NCI-H748 treated with DMSO at 0.1 percent for 48 hours (cell line): ENCODE results near the gene KCNA4.
A peak's percentile ranks its signal among the peaks of the same experiment; 100 is the strongest.
"Not testable (repeated sequence)": the region's sequence is repeated elsewhere in the genome, so short reads cannot be mapped to it uniquely, and the experiment has no call there.

Source experiments
- DNase-seq: peaks from one replicate; lab custom pipeline; 2025; lab: John Stamatoyannopoulos, UW

Gene KCNA4

DNA sequence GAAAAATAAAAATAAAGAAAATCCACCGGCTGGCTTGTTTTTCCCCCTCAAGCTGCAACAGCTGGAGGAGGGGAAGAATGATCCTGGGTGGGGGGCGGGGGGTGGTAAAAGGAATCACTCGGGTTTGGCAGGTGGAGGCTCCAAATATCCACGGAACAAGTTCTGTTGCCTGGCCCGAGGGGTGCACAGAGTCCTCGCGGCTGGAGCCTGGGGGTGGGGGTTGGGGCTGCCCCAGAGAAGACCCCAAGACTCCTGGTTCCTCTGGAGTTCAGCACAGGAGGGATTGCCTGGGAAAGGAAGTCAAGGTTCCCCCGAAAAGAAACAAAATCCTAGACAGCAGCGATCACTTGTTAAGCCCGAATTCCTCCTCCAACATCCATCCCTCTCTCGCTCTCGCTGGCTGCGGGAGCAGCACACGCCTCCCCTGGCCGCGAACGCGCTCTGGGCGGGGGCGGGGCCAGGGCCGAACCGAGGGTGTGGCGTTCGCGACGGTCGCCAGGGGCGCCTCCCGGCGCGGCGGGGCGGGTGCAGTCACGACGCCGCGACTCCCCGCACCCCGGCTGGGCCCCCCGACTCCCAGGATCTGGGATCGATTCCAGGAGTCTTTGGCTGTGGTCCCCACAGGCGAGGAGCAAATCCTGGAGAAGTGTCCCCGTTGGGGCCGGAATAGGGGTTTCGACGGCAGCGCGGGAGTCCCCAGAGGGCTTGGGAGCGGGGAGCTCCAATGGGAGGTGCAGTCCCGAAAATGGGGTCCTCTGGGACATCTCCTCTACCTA lies at the start of gene KCNA4:
KCNA4 (minus strand) TSS at position 443 of the 776 bp plus-strand sequence. CDS start 4,352 bp downstream, outside the sequence.
- peak; percentile 37 for DNase-seq

DNA sequence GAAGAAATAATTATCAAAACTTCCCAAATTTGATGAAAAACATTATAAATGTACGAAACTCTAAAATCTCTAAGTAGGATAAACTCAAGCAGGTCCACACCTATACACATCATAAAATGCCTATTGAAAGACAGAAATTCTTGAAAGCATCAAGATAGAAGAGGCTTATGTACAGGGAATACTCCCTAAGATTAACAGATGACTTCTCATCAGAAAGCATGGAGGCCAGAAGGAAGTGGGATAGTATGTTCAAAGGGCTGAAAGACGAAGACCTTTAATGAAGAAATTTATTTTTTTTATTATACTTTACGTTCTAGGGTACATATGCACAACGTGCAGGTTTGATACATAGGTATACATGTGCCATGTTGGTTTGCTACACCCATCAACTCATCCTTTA lies 45.3 kb upstream of the KCNA4 start:
- DNase-seq, result no peak

DNA sequence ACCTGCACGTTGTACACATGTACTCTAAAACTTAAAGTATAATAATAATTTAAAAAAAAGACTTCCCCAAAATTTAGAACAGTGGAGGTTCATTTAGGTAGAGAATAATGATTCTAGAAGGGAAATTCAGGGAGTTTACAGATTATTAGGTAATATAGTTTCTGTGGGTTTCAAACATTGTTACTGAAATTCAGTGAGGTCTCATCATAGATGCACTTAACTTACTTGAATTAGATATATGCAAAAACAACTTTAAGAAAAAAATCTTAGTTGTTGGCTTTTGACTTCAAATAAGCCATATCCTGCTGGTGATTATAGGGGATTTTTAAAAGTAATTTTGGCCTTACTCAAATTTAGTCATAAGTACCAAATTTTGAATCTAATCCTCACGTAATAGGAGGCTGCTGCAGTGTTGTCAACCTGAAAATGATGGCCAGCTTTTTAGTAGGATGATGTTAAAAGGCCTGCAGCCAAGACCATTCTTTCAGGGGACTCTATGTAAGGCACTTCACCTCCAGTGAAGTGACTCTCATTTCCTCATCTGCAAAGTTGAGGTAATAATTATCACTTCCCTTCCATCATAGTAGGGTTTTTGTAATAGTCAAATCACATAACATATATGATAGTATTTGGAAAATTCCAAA lies 42.5 kb upstream of the KCNA4 start:
- DNase-seq, result no peak

DNA sequence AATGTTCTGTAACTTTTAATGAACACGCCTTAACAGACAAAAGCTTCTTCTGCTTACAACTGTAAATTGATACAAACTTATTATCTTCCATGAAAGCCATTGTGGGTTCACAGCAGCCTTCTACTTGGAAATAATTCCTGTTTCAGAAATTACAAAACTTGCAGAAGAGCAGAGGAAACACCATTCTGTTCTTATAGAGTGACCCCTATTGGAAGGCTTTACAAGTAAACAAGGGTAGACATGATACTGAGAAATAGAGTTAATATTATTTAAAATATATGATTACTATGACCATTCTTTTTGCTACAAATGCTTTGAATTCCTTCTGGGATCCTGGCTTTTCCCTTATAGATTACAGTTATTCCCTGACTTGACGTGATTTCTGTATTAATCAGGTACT lies 32.4 kb upstream of the KCNA4 start:
- DNase-seq, result no peak

DNA sequence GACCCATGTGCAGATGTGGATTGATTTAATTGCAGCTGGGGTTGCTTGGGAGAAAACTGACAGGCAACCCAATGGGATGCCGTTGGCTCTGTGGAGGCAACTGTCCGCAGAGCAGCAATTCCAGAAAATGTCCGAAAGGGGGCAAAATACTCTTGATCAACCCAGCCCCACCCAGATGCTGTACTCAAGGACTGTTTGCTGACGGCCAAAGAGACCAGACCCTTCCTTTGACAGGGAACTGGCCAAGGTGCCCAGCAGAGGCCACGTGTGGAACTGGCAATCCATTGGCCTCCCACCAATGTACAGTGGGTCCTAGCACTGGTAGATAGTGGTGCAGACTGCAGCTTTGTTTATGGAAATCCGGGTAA lies 29.7 kb upstream of the KCNA4 start:
- no peak for DNase-seq

DNA sequence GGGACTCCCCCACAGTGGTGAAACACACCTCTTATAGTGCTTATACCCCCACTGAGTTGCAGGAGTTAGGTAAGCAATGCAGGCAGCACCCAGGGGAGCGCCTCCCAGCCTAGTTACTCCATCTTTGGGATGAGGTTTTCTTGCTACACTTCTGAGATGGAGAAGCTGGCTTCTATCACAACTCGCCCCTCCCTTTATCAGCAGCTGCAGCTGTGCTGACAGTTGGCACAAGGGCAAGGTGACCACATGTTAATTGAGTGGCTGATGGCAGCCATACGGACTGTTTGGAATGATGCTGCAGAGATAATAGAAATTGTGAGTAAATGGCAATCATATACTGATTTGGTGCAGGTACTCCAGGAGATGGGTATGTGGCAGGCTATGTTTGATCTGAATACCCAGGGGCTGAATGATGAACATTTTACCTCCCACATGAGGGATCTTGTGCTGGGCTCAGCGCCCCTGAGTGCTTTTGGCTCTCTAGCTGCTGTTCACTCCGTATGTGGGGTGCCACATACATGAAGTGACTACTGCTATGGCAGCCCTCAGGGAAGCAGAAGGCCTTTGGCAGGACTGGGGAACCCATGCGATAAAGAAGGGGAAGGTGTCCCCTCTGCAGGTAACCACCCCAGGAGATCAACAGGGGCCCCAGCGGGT lies 29.2 kb upstream of the KCNA4 start:
- DNase-seq, result no peak

DNA sequence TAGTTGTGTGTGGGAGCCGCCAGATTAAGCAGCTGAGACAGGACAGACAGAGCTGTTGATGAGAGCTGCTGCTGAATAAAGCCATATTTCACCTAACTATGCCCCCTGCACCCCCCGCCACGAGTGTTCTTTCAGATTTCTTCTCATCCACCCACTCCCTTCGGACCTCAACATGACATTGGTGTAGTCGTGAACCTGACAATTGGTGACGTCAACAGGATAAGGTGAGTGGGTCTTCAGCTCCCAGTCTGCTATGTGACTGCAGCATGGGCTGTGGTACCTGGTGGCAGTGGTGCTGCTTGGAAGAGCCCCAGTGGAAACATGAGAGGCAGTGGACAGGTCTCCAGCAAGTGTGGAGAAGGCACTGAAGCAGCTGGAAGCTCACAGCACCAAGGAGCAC lies 28.3 kb upstream of the KCNA4 start:
- no peak for DNase-seq

DNA sequence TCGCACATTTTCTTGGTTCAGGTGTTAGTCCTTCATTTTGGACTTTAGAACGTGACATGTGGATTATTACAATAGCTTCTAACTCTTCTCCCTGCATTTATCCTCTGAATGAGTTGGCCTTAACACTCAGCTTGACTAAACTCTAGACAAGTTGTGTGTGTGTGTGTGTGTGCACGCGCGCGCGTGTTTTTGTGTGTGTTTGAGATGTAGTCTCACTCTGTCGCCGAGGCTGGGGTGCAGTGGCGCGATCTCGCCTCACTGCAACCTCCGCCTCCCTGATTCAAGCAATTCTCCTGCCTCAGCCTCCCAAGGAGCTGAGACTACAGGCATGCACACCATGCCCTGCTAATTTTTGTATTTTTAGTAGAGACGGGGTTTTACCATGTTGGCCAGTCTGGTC lies 24.3 kb upstream of the KCNA4 start:
- DNase-seq, result no peak

DNA sequence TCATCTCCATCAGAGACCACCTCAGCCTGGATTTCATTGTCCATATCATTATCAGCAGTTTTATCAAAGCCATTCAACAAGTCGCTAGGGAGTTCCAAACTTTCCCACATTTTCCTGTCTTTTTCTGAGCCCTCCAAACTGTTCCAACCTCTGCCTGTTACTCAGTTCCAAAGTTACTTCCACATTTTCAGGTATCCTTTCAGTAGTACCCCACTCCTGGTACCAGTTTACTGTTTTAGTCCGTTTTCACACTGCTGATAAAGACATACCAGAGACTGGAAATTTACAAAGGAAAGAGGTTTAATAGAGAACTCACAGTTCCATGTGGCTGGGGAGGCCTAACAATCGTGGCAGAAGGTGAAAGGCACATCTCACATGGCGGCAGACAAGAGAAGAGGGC lies 17.9 kb upstream of the KCNA4 start:
- DNase-seq, result not testable (repeated sequence)

DNA sequence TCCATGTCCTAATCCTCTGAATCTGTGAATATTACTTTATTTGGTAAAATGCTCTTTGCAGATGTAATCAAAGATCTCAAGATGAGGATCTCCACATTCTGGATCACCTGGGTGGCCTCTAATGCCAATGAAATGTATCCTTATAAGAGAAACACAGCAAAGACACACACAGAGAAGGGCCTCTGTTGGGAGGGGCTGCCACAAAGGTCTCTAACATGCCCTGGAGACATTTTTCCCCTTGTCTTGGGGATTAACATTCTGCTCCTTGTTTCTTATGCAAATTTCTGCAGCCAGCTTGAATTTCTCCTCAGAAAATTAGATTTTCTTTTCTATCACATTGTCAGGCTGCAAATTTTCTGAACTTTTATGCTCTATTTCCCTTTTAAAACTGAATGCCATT lies 17.3 kb upstream of the KCNA4 start:
- DNase-seq, result not testable (repeated sequence)

DNA sequence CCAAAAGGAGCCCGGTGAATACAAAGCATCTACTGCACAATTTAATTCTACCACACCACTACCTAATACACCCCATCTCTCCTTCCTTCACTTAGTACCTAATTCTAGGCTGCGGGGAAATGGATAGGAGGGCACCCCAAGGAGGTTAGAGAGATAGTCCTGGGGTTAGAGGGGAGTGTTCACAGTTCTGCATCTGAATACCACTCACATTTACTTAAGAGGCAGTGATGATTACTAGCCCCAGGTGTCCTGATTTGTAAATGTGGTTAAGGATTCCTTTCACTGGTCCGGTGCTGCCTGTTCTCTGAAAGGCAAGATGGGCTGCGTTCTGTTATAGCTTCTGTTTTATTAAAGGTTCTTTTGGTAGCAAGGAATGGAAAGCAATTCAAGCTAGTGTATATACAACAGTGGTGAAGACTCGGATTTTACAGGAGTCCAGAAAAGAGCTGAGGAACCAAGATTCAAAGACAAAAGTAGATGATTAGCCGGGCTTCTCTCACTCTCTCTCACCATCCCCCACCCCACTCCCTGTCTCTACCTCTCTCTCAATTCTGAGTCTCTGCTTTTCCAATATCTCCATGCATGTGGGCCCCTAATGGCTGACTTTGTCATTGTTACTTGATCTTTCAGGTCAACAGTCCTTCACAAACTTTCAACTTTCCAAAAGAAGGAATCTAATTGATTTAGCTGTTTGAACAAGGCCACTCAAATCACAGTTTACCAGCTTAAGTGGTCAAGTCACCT lies 8.7 kb upstream of the KCNA4 start:
- no peak for DNase-seq

DNA sequence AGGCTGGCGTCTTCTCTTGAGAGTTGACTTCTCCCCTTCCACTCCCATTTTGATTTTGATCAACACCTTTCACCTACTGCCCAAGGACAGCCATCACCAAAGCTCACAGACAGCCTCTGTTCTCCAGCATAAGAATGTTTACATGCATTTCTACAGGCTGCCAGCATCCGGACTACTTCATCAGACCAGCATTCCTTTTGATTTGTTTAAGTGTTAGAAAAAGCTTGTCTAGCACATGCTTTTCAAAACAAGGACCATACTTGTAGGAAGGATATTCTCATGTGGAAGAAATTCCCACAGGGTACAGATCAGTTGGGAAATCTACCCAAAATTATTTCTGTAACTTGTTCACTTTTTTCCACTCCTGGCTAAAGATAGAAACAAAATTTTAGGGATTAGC lies 6.2 kb upstream of the KCNA4 start:
- no peak for DNase-seq

DNA sequence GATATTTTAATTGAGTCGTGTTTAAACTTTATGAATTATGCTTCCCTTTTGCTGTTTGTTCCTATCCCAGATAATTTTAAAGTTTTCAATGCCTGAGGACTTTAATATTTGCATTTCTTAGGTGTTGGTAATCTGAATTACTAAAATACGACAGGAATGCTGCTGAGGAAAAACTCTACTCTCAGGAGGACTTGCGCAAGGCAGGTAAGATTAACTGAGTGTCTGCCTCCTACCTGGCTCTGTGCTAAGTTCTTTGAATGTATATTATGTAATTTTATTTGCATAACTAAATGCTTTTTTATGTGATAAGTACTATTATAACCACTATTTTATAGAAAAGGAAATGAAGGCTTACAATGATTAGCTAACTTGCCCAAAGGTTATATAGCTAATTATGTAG lies 2.7 kb upstream of the KCNA4 start:
- DNase-seq, result no peak

DNA sequence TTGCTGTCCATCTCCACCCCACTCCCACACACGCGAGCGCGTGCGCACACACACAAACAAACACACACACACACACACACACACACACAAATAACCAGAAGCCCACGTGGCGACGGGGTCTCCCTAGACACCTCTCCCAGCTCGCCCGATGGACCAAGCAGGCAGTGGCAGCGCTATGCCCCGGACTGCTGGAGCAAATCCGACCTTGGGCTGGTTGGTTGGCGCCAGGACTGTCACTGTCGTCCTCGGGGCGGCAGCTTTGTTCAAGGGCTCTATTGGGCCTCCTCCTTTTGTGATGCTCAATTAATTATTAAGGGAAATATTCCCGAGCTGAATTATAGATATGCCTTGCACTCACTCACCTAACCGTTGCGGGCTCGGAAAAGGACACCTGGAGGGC lies 1.7 kb upstream of the KCNA4 start:
- no peak for DNase-seq

DNA sequence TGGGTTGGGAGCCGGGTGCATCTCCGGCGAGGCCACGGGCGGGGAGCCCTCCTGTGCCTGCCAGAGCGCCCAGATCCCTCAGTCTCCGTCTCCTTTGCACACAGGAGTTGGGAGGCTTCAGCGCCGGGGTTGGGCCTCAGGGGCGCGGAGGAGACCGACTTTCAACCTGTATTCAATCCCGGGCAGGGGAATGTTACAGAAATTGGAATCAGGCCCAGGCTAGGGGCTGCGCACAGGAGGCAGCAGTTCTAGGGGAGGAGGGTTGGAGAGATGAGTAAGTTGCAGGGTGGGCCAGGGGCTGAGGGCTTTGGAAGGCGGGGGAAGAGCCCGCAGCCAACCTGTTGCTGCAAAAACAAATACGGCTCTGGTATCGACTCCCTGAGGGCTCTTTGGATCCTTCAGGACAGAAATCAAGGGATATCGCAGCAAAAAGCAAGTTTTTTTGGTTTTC lies 640 bp upstream of the KCNA4 start:
- no peak for DNase-seq

DNA sequence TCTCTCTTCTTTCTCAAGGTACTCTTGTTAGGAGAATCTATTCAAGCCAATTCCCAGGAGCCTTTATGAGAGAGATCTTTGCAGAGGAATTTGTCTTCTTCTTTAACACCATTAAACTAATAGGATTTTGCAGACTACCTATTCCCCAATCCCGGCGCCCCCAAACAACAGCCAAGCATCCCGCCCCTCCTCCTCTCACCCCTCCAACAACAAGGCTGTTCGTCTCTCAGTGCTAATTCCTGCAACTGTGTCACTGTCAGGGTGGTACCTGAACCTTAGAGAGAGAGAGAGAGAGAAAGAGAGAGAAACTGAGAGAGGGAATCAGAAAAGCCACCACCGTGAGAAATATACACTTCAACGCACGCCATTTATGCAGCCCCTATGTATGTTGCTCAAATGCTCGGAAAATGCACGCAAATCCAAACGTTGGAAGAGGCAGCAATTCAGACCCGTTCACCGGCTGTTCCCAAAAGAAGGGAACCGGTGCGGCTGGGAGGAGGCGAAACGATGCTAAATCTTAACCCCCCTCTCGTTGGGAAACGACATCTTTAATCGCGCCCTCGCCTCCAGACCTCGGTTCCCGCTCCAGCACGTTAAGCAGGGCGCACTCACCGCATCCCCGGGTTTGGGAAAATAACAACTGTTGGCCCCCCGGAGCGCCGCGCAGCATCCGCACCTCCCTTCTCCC lies 961 bp downstream of the KCNA4 start:
- DNase-seq, result no peak

DNA sequence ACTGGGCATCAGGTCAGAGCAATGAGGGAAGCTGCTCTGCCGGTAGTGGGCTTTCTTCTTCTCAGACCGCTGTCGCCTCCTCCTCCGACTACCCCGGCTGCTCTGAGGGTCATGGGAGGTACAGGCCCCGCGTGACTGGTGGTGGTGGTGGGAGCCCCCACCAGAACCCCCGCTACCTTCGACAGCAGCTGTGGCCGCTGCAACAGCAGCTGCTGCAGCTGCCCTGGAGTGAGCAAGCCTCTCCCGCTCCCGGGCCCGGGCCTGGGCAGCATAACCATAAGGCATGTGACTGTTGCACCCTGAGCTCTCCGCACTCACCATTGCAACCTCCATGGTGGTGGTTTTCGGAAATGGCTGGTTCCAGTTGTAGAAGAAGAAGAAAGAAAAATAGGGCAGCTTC lies 4.5 kb downstream of the KCNA4 start:
- no peak for DNase-seq

DNA sequence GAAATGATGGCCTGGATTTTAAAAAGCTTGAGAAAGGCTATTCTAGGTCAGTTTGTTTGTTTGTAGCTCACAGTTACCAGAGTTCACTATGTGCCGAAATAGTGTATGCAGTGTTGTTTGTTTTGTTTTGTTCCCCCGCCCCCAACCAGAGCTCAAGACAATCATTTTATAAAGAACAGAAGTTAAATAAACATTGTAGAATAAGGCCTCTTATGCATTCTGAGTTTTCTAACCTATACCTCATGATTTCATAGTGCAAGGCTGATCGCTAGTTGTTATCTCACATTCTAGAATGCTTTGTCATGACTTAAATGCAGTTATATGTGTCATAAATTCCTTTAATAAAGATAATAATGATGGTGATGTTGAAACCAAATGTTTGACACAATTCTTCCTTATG lies 7.8 kb downstream of the KCNA4 start:
- no peak for DNase-seq

DNA sequence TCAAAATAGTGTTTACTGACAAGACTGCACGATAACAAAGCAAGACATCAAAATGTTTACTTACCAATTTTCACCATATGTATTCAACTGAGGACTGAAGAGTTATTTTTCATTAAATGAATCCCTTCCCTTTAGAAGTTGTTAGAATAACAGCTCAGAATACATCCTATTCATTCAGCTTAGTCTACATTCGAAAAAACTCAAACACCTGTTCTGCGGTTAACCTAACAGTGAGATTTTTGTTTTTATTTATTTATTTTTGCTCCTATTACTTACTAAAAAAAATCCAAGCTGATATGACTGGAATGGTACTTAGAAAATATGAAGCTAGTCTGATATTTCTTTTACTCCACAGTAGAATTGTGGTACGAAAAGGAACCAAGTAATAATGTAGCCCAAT lies 10.0 kb downstream of the KCNA4 start:
- DNase-seq, result peak; percentile 53

DNA sequence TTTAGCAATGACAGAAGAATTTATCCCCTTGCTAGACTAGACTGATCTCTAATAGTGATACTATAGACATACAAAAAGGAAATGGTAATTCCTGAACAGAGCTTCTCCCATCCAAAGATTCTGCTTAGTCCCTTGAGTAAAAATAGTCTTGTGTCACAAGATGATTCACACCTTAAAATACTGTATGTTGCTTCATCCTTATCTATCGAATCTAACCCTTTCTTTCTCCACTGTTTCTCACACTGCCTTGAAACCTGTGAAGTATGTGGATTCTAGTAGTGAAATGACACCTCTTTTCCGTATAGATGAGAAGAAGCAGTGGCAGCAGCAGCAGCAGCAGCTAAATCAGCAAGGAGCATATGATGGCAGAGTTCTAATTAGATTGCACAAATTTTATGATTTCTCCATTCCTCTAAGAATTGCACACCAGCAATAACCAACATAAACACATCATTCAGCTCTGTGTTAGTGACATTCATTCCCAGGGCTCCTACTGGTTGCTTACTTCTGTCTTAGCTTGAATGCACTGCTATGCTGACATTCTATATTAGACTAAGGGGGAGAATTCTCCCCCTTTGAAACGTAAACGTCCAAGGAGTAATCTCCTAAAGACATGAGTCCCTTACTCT lies 14.6 kb downstream of the KCNA4 start:
- DNase-seq, result no peak

DNA sequence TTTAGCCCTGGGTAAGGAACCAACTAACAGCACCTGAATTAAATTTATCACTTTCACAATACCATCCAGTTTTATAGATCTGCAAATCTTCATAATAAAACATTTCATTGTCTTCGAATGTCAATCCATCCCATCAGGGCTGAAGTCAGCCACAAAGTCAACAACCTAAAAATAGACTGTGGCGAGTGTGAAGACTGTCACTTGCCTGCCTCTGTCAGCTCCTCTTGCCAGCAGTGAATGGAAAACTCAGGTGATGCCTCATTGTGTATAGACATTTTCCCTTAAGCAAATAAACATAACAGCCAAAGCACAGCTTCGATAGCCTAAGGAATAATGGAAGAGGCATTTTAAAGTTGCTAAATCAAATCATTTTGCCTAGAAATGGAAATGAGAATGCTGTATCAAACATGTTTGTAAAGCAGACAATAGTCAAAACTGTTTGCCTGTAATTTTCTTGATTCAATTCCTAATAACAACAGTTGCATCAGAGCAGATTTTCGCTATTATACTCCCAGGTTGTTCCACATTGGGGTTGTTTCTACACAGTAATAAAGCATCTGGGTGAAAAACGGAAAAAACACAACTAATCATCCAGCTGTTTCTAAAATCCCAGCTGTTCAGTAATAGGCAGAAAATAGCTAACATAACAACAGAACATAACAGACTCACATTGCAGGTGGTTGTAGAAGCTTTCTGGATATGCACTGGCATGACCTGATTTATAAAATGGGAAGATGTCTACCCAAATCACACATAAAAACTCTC lies 15.7 kb downstream of the KCNA4 start:
- DNase-seq, result peak; percentile 73
